K562 treated with DMSO at 1 percent for 12 hours (cell line): ENCODE measurements around the gene QPCT. TPM values are rescaled to one million over a fixed set of nuclear protein-coding genes. Genes with fewer than 3 reads are reported as not detected.

ENCODE experiments used
- total RNA-seq: library from RNA; unstranded; fragments of 300-600 nt; gene quantifications from 2 replicates; pipeline ENCODE4 v1.2.3, GENCODE V29; 2022; ENCODE audit not compliant: insufficient read depth

QPCT gene
- total RNA-seq = not detected in 2 replicates

GRCh38 chr2:37344453-37345361, at the start of gene QPCT:
Gene QPCT (plus strand): TSS chr2:37344630. CDS start chr2:37344732, 102 bp downstream.

GRCh38 chr2:37324786-37325624, 19.4 kb upstream of the QPCT start, which contains the start of gene PRKD3:
Gene PRKD3 (minus strand): TSS chr2:37324833. CDS start chr2:37316524, 8,309 bp downstream.

Other genes starting within 250 kb of the QPCT start
- 2.7 and 11.6 TPM in 2 replicates for gene EIF2AK2, start 187.7 kb upstream of the QPCT start, total RNA-seq
- gene SULT6B1, start 156.0 kb upstream of the QPCT start, total RNA-seq = not detected in 2 replicates
- gene CEBPZOS, start 148.1 kb upstream of the QPCT start, total RNA-seq = 17.8 and 27.7 TPM in 2 replicates
- 33.2 and 37.0 TPM in 2 replicates for gene CEBPZ, start 113.0 kb upstream of the QPCT start, total RNA-seq
- 4.7 and 10.3 TPM in 2 replicates for gene NDUFAF7, start 113.0 kb upstream of the QPCT start, total RNA-seq
- 5.2 and 16.4 TPM in 2 replicates for gene PRKD3, start 19.8 kb upstream of the QPCT start, total RNA-seq